HL-60/S4 treated with retinoic acid at 250 ng/mL for 4 days and 3 days (cell line): ENCODE measurements around the gene KLHDC7B.
"Not testable (repeated sequence)": the region's sequence is repeated elsewhere in the genome, so short reads cannot be mapped to it uniquely, and the experiment has no call there.

Experiments used
- in situ Hi-C: fragments of 300-500 bp; cut with MboI; formaldehyde crosslinking; loops from 2 replicates; pipeline ENCODE4 v1.7.0; 2022; ENCODE audit warnings: low sequenced_read_pairs

The KLHDC7B gene

DNA sequence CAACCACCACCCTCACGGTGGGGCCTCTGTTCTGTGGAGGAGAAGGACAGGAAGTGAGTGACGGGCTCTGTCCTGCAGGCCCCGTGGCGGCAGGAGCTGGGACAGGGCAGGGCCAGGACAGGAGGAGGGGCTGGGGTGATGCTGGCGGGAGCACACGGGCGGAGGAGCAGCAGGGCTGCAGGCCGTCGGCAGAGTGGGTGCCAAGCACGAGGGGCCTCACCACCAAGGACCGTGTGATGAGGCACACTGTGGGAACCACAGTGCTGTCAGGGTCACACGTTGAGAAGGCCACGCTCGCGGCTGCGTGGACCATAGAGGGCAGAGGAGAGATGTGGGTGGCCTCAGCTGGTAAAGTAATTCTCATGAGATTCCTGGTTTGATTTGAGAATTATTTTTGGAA lies 28.8 kb upstream of the KLHDC7B start:
- in situ Hi-C loops: no loop called here

DNA sequence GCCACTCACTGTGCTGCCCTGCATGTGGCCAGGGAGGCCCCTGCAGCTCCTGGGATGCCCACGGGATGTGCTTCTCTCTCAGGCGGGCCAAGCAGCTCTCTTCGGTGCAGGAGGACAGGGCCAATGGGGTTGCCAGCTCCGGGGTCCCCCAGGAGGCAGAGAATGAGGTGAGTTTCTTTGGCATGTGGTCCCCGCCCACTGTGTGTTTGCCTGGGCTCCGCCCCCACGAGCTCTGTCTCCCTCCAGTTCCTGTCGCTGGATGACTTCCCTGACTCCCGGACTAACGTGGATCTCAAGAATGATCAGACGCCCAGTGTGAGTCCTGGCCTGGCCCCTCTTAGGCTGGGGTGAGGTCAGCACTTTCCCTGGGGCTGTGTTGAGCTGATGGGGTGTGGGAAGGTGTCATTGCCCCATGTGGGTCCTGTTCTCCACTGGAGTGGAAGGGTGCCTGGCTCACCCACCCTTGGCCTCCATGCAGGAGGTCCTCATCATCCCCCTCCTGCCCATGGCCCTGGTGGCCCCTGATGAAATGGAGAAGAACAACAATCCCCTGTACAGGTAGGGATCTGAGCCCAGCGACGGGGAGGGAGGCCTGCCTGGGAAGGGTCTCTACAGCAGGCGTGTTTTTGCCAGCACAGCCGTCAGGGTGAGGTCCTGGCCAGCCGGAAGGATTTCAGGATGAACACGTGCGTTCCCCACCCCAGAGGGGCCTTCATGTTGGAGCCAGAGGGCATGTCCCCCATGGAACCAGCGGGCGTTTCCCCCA lies 28.0 kb upstream of the KLHDC7B start:
- in situ Hi-C loops: no loop called here

DNA sequence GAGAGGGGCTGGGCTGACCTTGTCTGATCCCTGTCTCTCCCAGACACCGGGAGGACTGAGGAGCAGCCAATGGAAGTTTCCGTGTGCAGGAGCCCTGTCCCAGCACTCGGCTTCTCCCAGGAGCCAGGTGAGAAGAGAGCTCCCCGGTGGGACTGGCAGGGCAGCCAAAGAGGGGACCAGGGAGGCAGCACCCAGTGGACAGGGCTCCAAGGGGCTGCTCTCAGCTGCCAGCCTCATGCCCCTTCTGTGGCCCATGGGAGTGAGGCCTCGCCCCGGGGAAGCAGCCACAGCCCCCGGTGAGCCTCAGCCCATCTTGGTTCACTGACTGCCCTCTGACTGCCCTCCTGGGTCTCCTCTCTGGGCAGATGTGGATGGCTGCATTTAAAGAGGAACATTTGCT lies 27.1 kb upstream of the KLHDC7B start:
- in situ Hi-C loops: no loop called here

DNA sequence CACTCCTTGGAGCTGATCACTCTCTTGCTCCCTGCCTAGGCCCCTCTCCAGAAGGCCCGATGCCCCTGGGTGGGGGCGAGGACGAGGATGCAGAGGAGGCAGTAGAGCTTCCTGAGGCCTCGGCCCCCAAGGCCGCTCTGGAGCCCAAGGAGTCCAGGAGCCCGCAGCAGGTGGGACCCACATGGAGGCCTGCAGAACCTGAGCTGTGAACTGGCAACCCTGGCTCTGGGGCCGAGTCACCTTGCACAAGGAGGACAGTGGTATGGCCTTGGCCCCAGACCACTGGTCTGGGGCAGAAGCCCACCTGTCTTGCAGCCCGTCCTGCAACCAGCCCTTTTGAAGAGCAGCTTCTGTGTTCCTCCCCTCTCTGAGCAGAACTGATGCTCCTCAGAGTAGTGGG lies 26.5 kb upstream of the KLHDC7B start:
- in situ Hi-C loops: no loop called here

DNA sequence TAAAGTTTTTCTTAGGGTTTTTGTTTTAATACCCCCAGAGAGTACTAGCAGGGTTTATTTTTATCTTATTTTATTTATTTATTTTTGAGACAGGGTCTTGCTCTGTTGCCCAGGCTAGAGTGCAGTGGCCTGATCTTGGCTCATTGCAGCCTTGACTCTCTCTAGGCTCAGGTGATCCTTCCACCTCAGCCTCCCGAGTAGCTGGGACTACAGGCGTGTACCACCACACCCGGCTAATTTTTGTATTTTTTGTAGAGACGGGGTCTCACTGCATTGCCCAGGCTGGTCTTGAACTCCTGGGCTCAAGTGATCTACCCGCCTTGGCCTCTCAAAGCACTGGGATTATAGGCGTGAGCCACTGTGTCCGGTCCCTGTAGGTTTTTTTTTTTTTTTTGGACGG lies 25.5 kb upstream of the KLHDC7B start:
- in situ Hi-C loops: not testable (repeated sequence)

DNA sequence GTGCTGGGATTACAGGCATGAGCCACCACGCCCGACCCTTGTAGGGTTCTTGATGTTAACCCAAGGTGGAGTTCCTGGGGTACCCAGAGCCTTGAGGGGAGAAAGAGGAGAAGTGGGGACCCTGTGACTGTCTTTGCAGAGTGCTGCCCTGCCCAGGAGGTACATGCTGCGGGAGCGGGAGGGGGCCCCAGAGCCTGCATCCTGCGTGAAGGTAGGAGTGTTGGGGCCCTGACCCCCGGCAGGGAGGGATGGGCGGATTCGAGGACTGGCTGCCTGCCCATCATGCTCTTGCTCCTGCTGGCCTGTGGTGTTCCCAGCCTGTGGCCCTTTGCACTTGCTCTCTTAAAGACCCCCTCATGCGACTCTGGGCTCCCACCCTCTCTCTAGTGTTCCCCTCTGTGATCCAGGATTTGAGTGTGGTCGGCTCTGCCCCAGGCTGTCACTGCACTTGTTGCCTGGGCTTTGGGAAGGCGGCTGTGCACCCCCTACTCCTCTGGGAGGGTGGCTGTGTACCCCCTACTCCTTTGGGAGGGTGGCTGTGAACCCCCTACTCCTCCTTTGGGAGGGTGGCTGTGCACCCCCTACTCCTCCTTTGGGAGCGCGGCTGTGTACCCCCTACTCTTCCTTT lies 24.8 kb upstream of the KLHDC7B start:
- in situ Hi-C loops: no loop called here

DNA sequence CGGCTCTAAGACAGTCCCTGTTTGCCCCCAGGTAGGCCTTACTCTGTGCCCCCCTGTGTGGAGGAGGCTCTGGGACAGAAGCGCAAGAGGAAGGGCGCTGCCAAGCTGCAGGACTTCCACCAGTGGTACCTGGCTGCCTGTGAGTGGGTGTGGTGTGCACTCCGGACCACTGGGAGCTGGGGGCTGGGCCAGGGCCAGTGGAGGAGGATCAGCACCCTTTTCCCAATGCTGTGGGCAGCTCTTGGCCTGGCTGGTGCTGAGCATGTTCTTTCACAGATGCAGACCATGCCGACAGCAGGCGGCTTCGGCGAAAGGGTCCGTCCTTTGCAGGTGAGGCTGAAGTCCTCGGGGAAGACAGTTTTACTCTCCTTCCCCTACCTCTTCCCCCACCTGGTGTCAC lies 24.0 kb upstream of the KLHDC7B start:
- in situ Hi-C loops: no loop called here

DNA sequence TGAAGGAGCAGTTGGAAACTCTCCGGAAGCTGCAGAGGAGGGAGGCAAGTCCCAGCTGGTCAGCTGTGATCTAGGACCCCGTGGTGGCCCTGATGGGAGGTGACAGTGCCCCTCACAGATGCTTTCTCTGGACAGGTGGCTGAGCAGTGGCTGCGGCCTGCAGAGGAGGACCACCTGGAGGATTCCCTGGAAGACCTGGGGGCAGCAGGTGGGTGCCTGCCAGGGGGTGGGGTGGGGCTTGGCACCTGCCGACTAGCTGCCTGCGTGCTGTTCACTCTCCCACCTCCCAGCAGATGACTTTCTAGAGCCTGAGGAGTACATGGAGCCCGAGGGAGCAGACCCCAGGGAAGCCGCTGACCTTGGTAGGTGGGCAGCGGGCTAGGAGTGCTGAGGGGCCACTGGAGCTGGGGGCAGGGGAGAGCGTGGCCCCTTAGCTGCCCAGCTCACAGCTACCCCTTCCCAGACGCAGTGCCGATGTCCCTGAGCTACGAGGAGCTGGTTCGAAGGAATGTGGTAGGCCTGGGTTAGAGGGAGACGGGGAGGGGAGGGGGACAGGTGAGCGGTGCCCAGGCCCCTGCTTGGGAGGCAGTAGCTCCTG lies 23.4 kb upstream of the KLHDC7B start:
- in situ Hi-C loops: no loop called here

DNA sequence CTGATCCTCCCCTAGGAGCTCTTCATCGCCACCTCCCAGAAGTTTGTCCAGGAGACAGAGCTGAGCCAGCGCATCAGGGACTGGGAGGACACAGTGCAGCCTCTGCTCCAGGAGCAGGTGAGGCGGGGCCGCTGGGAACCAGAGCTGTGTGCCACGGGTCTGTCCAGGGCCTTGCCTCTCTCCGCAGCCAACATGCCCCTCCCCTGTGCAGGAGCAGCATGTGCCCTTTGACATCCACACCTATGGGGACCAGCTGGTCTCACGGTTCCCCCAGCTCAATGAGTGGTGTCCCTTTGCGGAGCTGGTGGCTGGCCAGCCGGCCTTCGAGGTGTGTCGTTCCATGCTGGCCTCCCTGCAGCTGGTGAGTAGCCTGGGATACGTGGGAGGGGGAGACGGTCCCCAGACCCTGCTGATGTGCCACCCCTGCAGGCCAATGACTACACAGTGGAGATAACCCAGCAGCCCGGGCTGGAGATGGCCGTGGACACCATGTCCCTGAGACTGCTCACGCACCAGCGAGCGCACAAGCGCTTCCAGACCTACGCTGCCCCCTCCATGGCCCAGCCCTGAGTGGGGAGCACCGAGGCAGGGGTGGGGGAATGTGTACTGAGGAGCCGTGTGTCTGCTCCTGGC lies 22.8 kb upstream of the KLHDC7B start:
- in situ Hi-C loops: no loop called here

DNA sequence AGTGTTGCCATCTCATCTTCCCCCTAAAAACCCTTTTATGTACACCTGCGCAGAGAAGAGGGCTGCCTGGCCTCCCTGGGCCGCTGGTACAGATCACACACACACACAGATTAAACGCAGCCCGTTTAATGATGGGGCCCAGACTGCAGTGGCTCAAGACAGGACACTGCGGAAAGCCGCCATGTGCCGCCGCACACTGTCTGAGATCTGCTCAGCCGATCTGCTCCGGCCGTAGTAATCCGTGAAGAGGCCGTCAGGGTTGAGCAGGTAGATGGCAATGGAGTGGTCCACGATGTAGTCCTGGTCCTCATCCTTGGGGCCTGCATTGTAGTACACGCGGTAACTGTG lies 22.3 kb upstream of the KLHDC7B start:
- in situ Hi-C loops: no loop called here

DNA sequence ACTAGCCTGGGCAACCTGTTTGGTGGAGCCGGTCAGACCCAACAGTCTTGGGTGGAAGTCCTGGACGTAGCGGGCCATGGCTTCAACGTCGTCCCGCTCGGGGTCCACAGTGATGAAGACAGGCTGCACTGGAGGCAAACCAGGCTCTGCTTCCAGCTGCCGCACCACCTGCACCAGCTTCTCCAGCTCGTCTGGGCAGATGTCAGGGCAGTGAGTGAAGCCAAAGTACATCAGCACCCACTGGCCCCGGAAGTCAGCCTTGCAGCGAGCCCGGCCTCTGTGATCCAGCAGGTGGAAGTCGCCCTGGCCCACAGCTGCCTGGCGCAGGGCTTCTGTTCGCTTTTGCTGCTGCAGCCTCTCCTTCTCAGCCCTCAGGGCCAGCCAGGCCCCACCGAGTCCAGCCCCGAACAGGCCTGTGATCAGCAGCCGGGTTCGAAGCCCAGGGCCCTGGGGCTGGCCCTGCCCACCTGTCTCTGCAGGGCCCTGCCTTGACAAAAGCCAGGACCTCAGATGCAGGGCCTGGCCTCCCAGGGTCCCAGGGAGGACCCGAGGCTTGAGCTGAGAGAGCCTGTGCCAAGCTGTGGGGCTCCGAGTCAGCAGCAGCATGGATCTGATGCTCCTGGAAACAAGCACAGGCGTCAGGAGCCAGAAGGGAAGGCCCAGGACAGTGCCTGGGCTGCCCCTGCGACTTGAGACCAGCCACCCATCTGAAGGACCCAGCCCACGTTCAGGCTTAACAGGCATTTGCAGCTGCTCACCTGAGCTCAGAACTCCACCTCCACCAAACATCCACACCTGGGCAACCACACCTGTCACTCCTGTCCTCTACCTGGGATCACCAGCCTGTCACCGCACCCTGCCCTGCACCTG lies 21.7 kb upstream of the KLHDC7B start:
- in situ Hi-C loops: no loop called here

DNA sequence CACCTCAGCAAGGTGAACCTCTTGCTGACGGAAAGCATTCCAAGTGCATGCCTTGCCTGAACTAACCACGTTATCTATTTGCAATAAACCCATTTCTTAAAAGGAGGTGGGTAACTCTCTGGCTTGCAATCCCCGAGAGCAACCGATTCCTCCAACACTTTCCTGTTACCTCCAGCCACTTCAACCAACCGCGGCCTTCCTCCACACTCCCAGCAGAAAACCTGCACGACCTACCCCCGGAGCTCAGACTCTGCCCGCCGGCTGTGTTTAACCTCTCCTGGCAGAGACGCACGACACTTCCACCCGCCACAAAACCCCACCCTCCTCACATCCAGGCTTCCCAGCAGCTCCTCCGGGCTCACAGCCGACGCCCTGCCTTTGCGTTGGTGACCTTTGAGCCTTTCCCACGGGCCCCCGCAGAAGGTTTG lies 21.0 kb upstream of the KLHDC7B start:
- in situ Hi-C loops: no loop called here

DNA sequence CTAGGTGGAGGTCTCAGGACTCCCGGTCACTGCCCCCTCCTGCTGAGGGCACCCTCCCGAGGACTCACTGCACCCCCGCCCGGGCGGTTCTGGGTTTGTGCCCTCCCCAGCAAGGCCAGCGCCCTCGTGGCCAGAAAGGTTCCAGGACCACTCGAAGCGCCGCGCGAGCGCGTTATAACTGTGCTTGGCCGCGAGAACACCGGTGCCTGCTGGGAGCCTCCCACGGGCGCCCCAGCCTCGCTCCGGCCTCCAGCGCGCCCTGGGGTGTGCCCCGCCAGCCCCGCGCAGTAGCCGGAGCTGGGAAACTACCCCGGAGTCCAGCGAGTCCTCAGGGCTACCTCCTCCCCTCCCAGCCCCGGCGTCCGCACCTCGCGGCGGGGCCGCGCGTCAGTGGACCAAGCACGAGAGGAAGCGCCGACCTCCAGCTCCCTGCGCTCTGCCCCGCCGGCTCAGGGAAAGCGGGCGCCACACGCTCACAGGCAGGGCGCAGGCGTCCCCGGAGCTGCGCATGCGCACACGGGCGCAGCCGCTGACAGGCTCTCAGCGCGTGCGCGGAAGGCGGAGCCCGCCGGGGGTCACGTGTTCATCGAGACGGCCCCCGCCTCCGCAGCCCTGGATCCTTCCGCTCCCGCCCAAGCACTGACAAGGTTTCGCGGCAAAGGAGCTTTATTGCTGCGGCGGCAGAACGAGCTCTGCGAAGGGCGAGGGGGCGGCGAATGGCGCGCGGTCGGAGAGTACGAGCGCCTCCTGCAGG lies 20.4 kb upstream of the KLHDC7B start, which contains the start of gene SCO2:
Gene SCO2, minus strand, starts transcription at position 495 of the 754 bp plus-strand sequence. CDS start 1,187 bp downstream, outside the sequence.
- in situ Hi-C loops: no loop called here

DNA sequence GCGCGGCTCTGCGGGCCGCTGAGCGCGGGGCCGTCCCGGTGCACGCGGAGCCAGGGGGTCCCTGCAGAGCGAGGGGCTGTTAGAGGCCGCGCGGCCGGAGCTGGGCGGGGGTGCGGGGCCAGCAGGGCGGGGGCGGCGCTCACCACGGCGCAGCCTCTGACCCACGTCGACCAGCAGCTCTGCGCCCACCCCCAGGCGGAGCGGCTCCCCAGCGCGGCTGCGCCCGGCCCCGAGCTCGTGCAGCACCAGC lies 19.9 kb upstream of the KLHDC7B start:
- in situ Hi-C loops: no loop called here

DNA sequence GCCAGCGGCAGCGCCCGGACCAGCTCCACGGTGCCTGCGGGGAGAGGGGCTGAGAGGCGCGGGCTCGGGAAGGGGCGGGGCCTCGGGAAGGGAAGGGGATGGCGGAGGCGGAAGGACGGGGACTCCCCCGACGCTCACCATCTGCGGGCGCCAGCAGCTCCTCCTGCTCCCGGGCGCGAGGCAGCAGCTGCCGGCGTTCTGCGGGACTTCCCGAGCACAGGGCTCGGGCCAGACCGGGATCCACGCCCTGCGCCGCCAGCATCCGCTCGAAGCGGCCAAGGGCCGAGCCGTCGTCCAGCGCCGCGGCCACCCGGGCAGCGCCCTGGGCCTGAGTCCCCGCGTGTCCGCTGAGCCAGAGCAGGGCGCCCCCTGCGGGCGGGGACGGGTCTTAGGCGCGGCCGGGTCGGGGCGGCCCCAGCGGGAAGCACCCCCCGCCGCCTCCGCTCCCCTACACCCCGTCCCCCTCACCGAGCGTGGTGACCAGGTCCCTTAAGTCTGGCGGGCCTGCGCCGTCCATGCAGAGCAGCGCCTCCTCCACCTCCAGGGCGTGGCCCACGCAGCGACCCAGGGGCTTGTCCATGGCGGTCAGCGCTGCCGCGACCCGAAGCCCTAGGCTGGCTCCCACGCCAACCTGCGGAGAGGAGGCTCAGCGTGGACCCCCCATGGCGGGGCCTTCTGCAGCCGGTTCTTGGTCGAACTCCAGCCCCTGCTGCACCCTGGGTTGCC lies 19.4 kb upstream of the KLHDC7B start:
- in situ Hi-C loops: no loop called here

DNA sequence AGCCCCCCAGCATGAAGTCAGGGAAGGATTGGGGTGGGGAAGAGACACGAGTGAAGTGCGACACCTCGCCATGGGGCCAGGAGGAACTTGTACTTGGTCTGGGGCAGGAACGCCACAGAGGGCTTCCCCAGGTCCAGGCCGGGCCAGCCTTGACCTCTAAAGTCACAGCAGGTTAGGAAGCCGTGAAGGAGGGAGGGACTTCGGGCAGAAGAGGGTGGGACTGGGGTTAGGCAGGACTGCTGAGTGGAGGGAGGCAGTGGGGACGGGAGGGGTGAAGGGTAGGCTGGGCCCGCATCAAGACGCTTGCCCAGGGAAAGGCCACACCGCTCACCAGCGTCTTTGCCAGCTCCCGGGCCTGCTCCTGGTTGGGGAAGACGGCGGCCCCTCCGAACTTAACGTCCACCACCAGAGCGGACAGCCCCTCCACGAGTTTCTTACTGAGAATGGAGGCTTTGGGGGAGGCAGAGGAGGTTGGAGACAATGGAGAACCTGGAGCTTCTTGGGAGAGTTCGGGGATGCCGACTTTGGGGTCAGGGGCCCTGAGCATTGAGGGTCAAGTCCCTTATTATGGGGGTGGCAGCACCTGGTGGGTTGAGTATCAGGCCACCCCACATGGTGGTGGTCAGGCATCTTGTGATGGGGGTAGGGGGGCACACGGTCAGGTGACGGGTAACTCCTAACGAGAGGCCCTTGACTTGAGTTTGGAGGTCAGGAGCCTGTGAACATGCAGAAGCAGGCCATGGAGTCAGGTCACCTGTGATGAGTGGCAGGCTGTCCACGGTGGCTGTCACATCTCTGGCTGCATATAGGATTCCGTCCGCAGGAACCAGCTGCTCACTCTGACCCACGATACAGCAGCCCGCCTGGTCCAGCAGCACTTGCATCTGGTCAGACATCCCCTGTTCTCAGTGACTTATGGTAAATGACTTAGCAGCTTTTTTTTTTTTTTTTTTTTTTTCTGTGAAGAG lies 18.6 kb upstream of the KLHDC7B start:
- in situ Hi-C loops: no loop called here

DNA sequence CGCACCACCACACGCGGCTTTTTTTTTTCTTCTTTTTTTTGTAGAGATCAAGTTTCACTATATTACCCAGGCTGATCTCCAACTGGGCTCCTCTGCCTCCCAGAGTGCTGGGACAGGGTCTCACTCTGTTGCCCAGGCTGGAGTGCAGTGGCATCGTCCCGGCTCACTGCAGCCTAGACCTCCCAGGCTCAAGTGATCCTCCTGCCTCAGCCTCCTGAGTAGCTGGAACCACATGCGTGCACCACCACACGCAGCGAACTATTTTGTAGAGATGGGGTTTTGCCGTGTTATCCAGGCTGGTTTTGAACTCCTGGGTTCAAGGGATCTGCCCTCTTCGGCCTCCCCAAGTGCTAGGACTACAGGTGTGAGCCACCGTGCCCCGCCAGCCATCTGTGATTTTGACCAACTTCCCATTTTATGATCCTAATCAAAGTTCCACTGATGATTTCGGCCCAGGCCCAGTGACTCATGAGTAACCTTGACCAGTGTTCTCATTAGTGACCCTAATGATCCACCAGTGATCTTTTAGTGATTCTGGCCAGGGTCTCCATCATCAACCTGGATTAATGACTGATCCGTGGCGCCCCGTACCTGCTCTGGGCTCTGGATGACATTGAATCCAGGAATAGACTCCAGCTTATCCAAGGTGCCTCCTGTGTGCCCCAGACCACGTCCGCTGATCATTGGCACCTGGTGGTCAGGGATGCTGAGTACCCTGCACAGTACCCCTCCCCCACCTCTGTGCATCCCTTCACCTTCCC lies 17.6 kb upstream of the KLHDC7B start:
- in situ Hi-C loops: no loop called here
